H1 (cell line): ENCODE measurements around the gene EXTL1. TPM values are rescaled to one million over a fixed set of nuclear protein-coding genes. Genes with fewer than 3 reads are reported as not detected.

Experiments
- CTCF ChIA-PET: fragments of 300-600 bp; sonication (Branson Sonifier 250); formaldehyde crosslinking; loops from one replicate; lab custom pipeline; 2021; ENCODE audit not compliant: partially characterized antibody; lab: Charles Lee
- POLR2A ChIA-PET: fragments of 300-600 bp; sonication (Branson Sonifier 250); formaldehyde crosslinking; loops from one replicate; lab custom pipeline; 2021; ENCODE audit warnings: inconsistent platforms; ENCODE audit not compliant: partially characterized antibody; lab: Charles Lee
- DNase-seq, 2 experiments: peaks; one replicate each; pipeline versions ENCODE4 v3.0.0 to v3.0.0-alpha.2; 2010 to 2022; ENCODE audit warnings: low spot score in 2 of 2, low read depth in 1 of 2, mixed read lengths in 1 of 2
- FAIRE-seq: peaks from 2 replicates; lab custom pipeline; 2011; peaks lifted over from hg19 to GRCh38; lab: Jason Lieb, UNC
- H2AFZ ChIP-seq: 2 replicates; pipeline ENCODE4 v1.8.1; 2012; ENCODE audit warnings: low read length, inconsistent platforms
- H2AK5ac ChIP-seq: 2 replicates; pipeline ENCODE4 v1.6.1; 2013; ENCODE audit warnings: low read depth, low read length
- H2BK120ac ChIP-seq: replicated peaks from 2 replicates; pipeline ENCODE3; 2013; ENCODE audit warnings: low read depth, low read length, inconsistent platforms
- H2BK12ac ChIP-seq: 2 replicates; pipeline ENCODE4 v1.6.1; 2013; ENCODE audit warnings: low read depth, low read length
- H2BK15ac ChIP-seq: 2 replicates; pipeline ENCODE4 v1.6.1; 2013; ENCODE audit warnings: low read length
- H2BK20ac ChIP-seq: 2 replicates; pipeline ENCODE4 v1.6.1; 2013; ENCODE audit warnings: low read length
- H2BK5ac ChIP-seq: 2 replicates; pipeline ENCODE4 v1.6.1; 2013; ENCODE audit warnings: low read depth, low read length
- H3K14ac ChIP-seq: 2 replicates; pipeline ENCODE4 v1.6.1; 2013; ENCODE audit warnings: inconsistent platforms; ENCODE audit not compliant: insufficient read length
- H3K18ac ChIP-seq: 2 replicates; pipeline ENCODE4 v1.6.1; 2013; ENCODE audit warnings: low read length; ENCODE audit errors: extremely low read depth
- H3K23ac ChIP-seq: 2 replicates; pipeline ENCODE4 v1.6.1; 2013; ENCODE audit warnings: inconsistent platforms; ENCODE audit not compliant: insufficient read length
- H3K23me2 ChIP-seq: 2 replicates; pipeline ENCODE4 v1.6.1; 2013; ENCODE audit warnings: low read depth, low read length
- H3K27ac ChIP-seq: 2 replicates; pipeline ENCODE4 v1.6.1; 2011; ENCODE audit warnings: low read depth, low read length, inconsistent platforms
- H3K27me3 ChIP-seq, 4 experiments: replicated peaks in 1 of 4; 1 replicate in 1 of 4; 2 replicates in 3 of 4; pipeline versions ENCODE4 v1.6.1 to v1.8.1; 2011 to 2013; ENCODE audit warnings: low read length in 3 of 4, mild to moderate bottlenecking in 3 of 4, inconsistent platforms in 2 of 4, mixed read lengths in 2 of 4, moderate library complexity in 1 of 4; ENCODE audit not compliant: control insufficient read depth in 3 of 4, insufficient read depth in 3 of 4; ENCODE audit errors: extremely low read depth in 1 of 4
- H3K36me3 ChIP-seq, 4 experiments: 2 replicates each; pipeline versions ENCODE4 v1.6.1 to v1.8.1; 2011 to 2013; ENCODE audit warnings: mild to moderate bottlenecking in 4 of 4, low read length in 3 of 4, moderate library complexity in 2 of 4, control low read depth in 1 of 4, inconsistent platforms in 1 of 4; ENCODE audit not compliant: insufficient read depth in 4 of 4, control insufficient read depth in 2 of 4
- H3K4ac ChIP-seq: replicated peaks from 2 replicates; pipeline ENCODE3; 2013; ENCODE audit warnings: low read length, low read depth, mixed read lengths, inconsistent platforms; ENCODE audit not compliant: insufficient read length
- H3K4me1 ChIP-seq, 4 experiments: replicated peaks in 1 of 4; 1 replicate in 1 of 4; 2 replicates in 3 of 4; pipeline versions ENCODE4 v1.6.1 to v1.8.1; 2011 to 2013; ENCODE audit warnings: low read length in 3 of 4, inconsistent platforms in 2 of 4, mixed read lengths in 1 of 4; ENCODE audit not compliant: insufficient read depth in 4 of 4, control insufficient read depth in 3 of 4
- H3K4me2 ChIP-seq, 2 experiments: 2 replicates each; pipeline versions ENCODE4 v1.6.1 to v1.8.1; 2011 to 2013; ENCODE audit warnings: low read depth in 2 of 2, low read length in 2 of 2, control low read depth in 1 of 2, inconsistent platforms in 1 of 2, mild to moderate bottlenecking in 1 of 2; ENCODE audit not compliant: insufficient read depth in 1 of 2
- H3K4me3 ChIP-seq, 4 experiments: fragments of 200-600, 300-600 bp in 1 of 4; sonication (generic), shearing (Covaris generic), sonication (Bioruptor Twin) in 1 of 4; 2 replicates each; pipeline versions ENCODE4 v1.5.1 to v1.8.1; 2011 to 2016; ENCODE audit warnings: low read length in 4 of 4, low read depth in 3 of 4, control low read depth in 2 of 4, inconsistent platforms in 2 of 4, mild to moderate bottlenecking in 2 of 4, mixed read lengths in 1 of 4, moderate library complexity in 1 of 4; ENCODE audit not compliant: insufficient read depth in 2 of 4; ENCODE audit errors: extremely low read depth in 1 of 4
- H3K56ac ChIP-seq: replicated peaks from 2 replicates; pipeline ENCODE3; 2013; ENCODE audit warnings: low read depth, mild to moderate bottlenecking, mixed read lengths, low read length, inconsistent platforms; ENCODE audit not compliant: insufficient read length
- H3K79me1 ChIP-seq: 2 replicates; pipeline ENCODE4 v1.6.1; 2013; ENCODE audit warnings: low read depth, low read length, control low read depth
- H3K79me2 ChIP-seq, 2 experiments: 2 replicates each; pipeline versions ENCODE4 v1.6.1 to v1.8.1; 2012 to 2013; ENCODE audit warnings: low read length in 2 of 2, mild to moderate bottlenecking in 2 of 2, inconsistent platforms in 1 of 2; ENCODE audit not compliant: insufficient read depth in 2 of 2, control insufficient read depth in 1 of 2
- H3K9ac ChIP-seq, 4 experiments: replicated peaks in 1 of 4; 1 replicate in 1 of 4; 2 replicates in 3 of 4; pipeline versions ENCODE4 v1.6.1 to v1.8.1; 2011 to 2013; ENCODE audit warnings: low read depth in 3 of 4, low read length in 3 of 4, control low read depth in 2 of 4, mild to moderate bottlenecking in 2 of 4, moderate library complexity in 2 of 4, inconsistent platforms in 1 of 4; ENCODE audit errors: extremely low read depth in 1 of 4
- H3K9me3 ChIP-seq, 2 experiments: 2 replicates each; pipeline versions ENCODE4 v1.6.1 to v1.8.1; 2012 to 2013; ENCODE audit warnings: mild to moderate bottlenecking in 2 of 2, moderate library complexity in 2 of 2, control low read depth in 1 of 2, inconsistent platforms in 1 of 2, low read depth in 1 of 2, low read length in 1 of 2, mixed read lengths in 1 of 2; ENCODE audit not compliant: insufficient read depth in 2 of 2
- H4K20me1 ChIP-seq, 2 experiments: replicated peaks in 1 of 2; 2 replicates each; pipeline versions ENCODE3 to v1.8.1; 2011 to 2013; ENCODE audit warnings: inconsistent platforms in 2 of 2, low read length in 2 of 2, mild to moderate bottlenecking in 1 of 2; ENCODE audit not compliant: insufficient read depth in 2 of 2, control insufficient read depth in 1 of 2
- H4K5ac ChIP-seq: 2 replicates; pipeline ENCODE4 v1.6.1; 2013; ENCODE audit warnings: low read length, low read depth, mixed read lengths, inconsistent platforms; ENCODE audit not compliant: insufficient read length
- H4K8ac ChIP-seq: 2 replicates; pipeline ENCODE4 v1.8.0; 2013; ENCODE audit warnings: mild to moderate bottlenecking, moderate library complexity, low read length, inconsistent platforms; ENCODE audit not compliant: insufficient read depth; ENCODE audit errors: extremely low read depth
- H4K91ac ChIP-seq: replicated peaks from 2 replicates; pipeline ENCODE3; 2013; ENCODE audit warnings: low read length, mixed read lengths, inconsistent platforms; ENCODE audit not compliant: insufficient read length
- POLR2AphosphoS5 ChIP-seq: IDR thresholded peaks from 2 replicates; pipeline ENCODE4 v1.6.1; 2011; ENCODE audit warnings: low read depth, low read length
- RNF2 ChIP-seq: fragments of 200-900, 300-1000 bp; sonication (generic); IDR thresholded peaks from 2 replicates; pipeline ENCODE4 v1.7.1; 2016; ENCODE audit warnings: borderline replicate concordance, low read depth, mild to moderate bottlenecking, antibody characterized with exemption, low read length; ENCODE audit not compliant: poor library complexity, severe bottlenecking; ENCODE audit errors: missing control alignments
- WGBS, 2 experiments: shearing (Covaris generic) in 1 of 2; methylation state at CpG; one replicate each; pipeline versions ENCODE4 v1.1.6 to v1.1.7; 2013 to 2015; ENCODE audit warnings: low lambda C conversion rate in 2 of 2, mixed read lengths in 2 of 2, inconsistent platforms in 1 of 2, low coverage in 1 of 2, missing lambda C conversion rate in 1 of 2; ENCODE audit not compliant: insufficient replicate concordance in 2 of 2, insufficient coverage in 1 of 2, insufficient read length in 1 of 2; ENCODE audit errors: extremely low coverage in 1 of 2, missing lambda C conversion rate in 1 of 2; 5-methylcytosine and 5-hydroxymethylcytosine counted together
- polyA plus RNA-seq, 7 experiments: library from polyadenylated mRNA; depleted of rRNA in 3 of 7; stranded (reverse) in 5 of 7; unstranded in 2 of 7; fragments of >200 nt in 5 of 7; fragments of 200-250 nt in 2 of 7; gene quantifications; 1 replicate in 5 of 7; 2 replicates in 1 of 7; 4 replicates in 1 of 7; pipeline versions ENCODE4 v1.2.1 to v1.2.3, GENCODE V29; 2011 to 2013; ENCODE audit warnings: missing spikeins in 2 of 7, mixed read lengths in 2 of 7
- total RNA-seq: library from RNA; stranded (reverse); fragmentation: NEBNext Ultra II Directional; extraction: Animal tissue kit (Norgen Biotek cat#: 25700); gene quantifications from 2 replicates; pipeline ENCODE4 v1.2.1, GENCODE V29; 2021

Gene EXTL1
- total and polyA plus RNA-seq, 2 of the 8 experiments (the other 6 are each of a cell fraction or from before 2014, with no cell fraction given), result 0.89 to 1.2 TPM

GRCh38 chr1:26044971-26045721, 23.6 kb downstream of the EXTL1 start:
- H3K79me1 ChIP-seq, result no peaks in the 10 kb centered on the region
- no peak overlapping the region for H3K14ac ChIP-seq
- H3K27ac ChIP-seq, result no peak overlapping the region
- H2BK12ac ChIP-seq, result no peak overlapping the region; the same call in 1 of the 2 replicates
- H3K4ac ChIP-seq, result no peak overlapping the region
- H4K8ac ChIP-seq, result no peak overlapping the region
- H3K4me2 ChIP-seq, result peak overlapping the region; percentile 52 to 72
- H3K79me2 ChIP-seq, result no peaks in the 10 kb centered on the region
- H2AFZ ChIP-seq, result peak overlapping the region; percentile 36; the same call in 1 of the 2 replicates
- H2BK120ac ChIP-seq, result no peak overlapping the region
- no peak overlapping the region for H2BK5ac ChIP-seq
- CTCF ChIA-PET, result interaction anchor here (0.6 to 5.6 kb wide), 8 partner anchors 10 to 149 kb away, joined by 3 to 44 read pairs (median 5); no protein-coding TSS in a partner anchor
- H4K91ac ChIP-seq, result no peak overlapping the region
- peak overlapping the region; percentile 4 to 67 (median 25); a peak in 7 of 8 replicates for H3K4me3 ChIP-seq
- TF ChIP-seq POLR2AphosphoS5, result no peak
- TF ChIP-seq RNF2, result peak; percentile 22
- peaks cover 10% of the 10 kb centered on the region; the same call in 1 of the 2 replicates for H3K23me2 ChIP-seq
- H2BK20ac ChIP-seq, result no peak overlapping the region
- peak overlapping the region; percentile 18; the same call in 1 of the 2 replicates for H2BK15ac ChIP-seq
- H3K36me3 ChIP-seq, result no peaks in the 10 kb centered on the region; a peak in 1 of 8 replicates
- H3K23ac ChIP-seq, result no peak overlapping the region
- H2AK5ac ChIP-seq, result no peak overlapping the region
- FAIRE-seq, result no peak
- H4K5ac ChIP-seq, result no peak overlapping the region
- WGBS, 2 experiments, result 56% methylated on average over 19 of the region's 29 CpGs; no CpG with 5 or more reads in 1 of the 2 experiments
- H3K9ac ChIP-seq, result no peak overlapping the region
- peak in 1 of 2 experiments; percentile 72 for DNase-seq
- H3K27me3 ChIP-seq, result peaks cover 31 to 74% (median 60%) of the 10 kb centered on the region in 4 experiments
- H3K4me1 ChIP-seq, result peaks cover 0 to 8% (median 5%) of the 10 kb centered on the region in 4 experiments; a peak in 3 of 7 replicates
- no peaks in the 10 kb centered on the region for H3K9me3 ChIP-seq
- peaks cover 2% of the 10 kb centered on the region in 2 experiments for H4K20me1 ChIP-seq
- H3K56ac ChIP-seq, result no peak overlapping the region
- POLR2A ChIA-PET, result interaction anchor here (1.2 to 3.1 kb wide), 4 partner anchors 9 to 39 kb away, joined by 3 to 11 read pairs (median 6); no protein-coding TSS in a partner anchor
- no peak overlapping the region; the same call in 1 of the 2 replicates for H3K18ac ChIP-seq
